ENCODE results near the gene CD9.
A peak's percentile ranks its signal among the peaks of the same experiment; 100 is the strongest.

Gene CD9

DNA sequence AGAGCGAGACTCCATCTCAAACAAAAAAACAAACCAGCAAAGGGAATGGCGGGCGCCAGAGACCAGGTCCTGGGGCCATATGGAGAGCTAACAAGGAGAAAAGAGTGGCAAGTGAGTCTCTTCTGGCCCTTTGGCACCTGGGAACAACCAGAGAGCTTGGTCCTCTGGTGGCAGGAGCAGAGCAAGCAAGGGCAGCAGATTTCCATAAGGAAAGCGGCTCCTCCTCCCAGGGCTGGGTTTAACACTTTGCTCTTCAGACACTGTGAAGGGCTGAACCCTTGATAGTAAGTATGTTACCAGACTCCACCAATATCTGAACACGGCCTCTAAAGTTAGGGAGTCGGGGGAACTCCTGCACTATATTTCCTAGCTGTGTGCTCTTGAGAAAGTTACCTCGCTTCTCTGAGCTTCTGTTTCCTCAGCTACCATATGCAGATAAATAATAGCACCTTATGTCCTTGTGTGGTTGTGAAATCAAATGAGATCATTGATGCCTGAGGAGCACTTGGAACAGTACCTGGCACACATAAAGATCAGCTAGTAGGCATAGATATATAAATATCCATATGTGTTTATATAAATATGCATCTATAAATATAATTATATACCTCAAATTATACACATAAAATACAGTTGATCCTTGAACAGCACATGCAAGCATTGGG, 76.9 kb downstream of the CD9 start:
- no peak for DNase-seq

DNA sequence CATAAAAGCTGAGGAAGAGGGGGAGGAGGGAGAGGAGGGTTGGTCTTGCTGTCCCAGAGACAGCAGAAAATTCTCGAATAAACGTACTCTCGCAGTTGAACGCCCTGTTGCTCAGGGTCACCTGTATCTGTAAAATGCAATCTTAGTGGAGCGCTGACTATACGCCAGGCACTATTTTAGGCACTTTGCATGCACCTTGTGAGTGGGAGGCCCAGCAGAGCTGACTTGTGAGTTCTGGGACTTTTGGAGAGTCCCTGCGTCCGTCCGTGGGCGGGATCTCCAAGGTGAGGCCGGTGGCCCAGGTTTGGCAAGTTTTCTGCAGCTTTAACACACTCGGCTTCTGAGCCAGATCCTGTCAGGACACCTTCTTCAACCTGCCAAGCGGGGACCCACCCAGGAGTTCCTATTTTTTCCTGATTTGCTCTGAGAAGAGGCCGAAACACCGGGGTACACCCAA, 77.8 kb downstream of the CD9 start:
- DNase-seq = no peak

DNA sequence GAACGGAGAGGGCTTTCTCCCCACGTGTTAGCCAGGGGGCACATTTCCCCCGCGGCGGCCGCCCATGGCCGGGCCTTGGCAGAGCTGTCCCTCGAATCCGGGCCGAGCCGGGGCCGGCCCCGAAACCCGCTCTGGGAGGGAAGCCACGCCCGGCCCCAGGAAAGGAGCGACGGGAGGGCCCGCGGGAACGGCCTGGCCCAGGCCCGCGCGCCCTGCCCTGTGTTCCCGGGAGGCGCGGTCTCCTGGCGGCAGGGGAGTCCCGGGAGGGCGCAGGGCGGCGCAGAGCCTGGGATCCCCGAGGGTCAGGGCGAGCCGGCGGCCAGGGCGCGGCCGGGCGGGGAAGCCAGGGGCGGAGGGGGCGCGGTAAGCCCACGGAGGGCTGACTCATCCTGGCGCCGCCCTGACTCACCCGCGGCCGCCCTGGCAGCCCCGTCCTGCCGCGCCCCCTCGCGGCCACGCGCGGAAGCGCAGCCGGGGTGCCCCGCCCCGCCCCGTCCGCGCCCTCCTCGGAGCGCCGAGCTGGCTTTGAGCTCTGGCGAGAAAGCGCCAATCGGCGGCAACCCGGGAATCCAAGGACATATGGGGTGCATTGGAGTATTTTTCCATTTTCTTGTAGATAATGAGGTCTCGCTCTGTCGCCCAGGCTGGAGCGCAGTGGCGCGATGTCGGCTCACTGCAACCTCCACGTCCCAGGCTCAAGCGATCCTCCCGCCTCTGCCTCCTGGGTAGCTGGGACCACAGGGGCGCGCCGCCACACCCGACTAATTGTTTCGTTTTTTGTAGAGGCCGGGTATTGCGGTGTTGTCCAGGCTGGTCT, 78.4 kb downstream of the CD9 start:
- peak; percentile 79 for DNase-seq

- no peak for DNase-seq
These were observed 79.0 kb downstream of the CD9 start for GRCh38 chr12:6279256-6279628.

- DNase-seq = no peak
These were observed 79.4 kb downstream of the CD9 start for GRCh38 chr12:6279631-6280030.

DNA sequence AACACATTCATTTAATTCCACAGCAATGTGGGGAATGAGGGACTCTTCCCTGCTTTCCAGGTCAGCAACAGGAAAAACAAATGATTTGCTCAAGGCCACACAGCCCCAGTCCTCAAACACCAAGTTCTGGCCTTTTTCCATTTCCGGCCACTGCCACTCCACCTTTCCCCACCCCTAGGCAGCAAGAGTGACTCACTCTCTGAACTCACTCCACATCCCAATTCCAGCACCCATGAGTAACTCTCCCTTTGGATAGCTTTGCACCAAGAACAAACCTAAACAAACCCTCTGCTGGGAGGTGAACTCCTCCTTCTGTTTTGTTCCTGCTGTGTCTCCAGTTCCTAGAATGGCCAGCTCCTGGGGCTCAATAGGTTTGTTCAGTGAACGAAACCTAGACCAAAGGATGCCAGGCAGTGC, 79.9 kb downstream of the CD9 start:
- no peak for DNase-seq

GRCh38 chr12:6280672-6281071, 80.5 kb downstream of the CD9 start:
- DNase-seq = no peak

- DNase-seq = no peak
These were observed 81.0 kb downstream of the CD9 start for GRCh38 chr12:6281081-6281809.

DNA sequence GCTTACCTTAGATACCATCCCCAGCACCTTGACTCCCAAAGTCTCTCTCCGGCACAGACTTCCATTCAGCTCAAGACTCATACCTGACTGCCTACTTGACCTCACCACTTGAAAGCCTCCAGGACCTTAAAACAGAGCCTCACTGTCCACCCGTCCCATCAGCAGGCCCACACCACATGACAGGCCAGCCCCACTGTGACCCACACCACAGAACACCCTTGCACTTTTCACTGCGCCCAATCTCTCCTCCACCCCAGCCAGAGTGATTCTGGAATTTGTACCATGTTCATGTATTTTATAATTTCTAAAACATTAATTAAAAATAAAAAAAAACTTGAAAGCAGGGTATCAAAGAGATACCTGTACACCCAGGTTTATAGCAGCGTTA, 82.2 kb downstream of the CD9 start:
- DNase-seq = no peak

- DNase-seq = no peak
These were observed 84.1 kb downstream of the CD9 start for GRCh38 chr12:6284273-6284672.

DNA sequence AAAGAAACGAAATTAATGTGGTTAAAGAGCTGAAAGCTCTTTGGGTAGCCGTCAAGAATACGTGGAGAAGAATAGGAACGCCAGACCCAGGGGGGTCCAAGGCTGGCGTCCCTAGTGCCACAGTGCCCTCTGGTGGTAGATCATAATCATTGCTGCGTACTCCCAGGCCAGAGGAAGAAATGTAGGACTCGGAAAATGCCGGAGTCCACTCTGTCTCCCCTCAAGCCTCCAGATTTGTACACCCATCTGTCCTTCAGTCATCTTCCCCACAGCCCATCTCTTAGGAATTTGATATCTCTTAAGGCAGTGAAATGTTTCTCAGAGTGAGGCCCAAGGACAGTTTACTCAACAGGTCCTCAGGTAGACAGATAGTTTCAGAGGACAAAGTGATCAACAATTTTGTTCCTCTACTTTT, 84.9 kb downstream of the CD9 start:
- DNase-seq = peak; percentile 47

- no peak for DNase-seq
These were observed 85.5 kb downstream of the CD9 start for GRCh38 chr12:6285532-6286306.
